Heart left ventricle (tissue), 16 donors: ENCODE measurements around the gene CNRIP1. TPM values are rescaled to one million over a fixed set of nuclear protein-coding genes. Genes with fewer than 3 reads are reported as not detected.

Experiments
- ATAC-seq, 4 donors: fragments of 200-7000 bp; cut with Tn5 transposase; one replicate each; pipeline ENCODE4 v1.9.1; 2020 to 2022; ENCODE audit warnings: moderate library complexity in 4 of 4, mild to moderate bottlenecking in 3 of 4, moderate number of reproducible peaks in 1 of 4
- DNase-seq, 5 donors: peaks; one replicate each; pipeline ENCODE4 v3.0.0-alpha.2; 2020
- H3K27ac ChIP-seq, 12 donors: fragments of 200-600 bp; sonication (generic) in 4 of 12; one replicate each; pipeline versions ENCODE4 v1.5.0 to v1.8.0; 2016 to 2022; ENCODE audit warnings: mild to moderate bottlenecking in 2 of 12
- H3K27me3 ChIP-seq, 9 donors: fragments of 200-600 bp; sonication (generic) in 2 of 9; one replicate each; pipeline versions ENCODE4 v1.5.1 to v1.8.0; 2016 to 2022; ENCODE audit warnings: mild to moderate bottlenecking in 3 of 9
- H3K36me3 ChIP-seq, 9 donors: fragments of 200-600 bp; sonication (generic) in 2 of 9; one replicate each; pipeline versions ENCODE4 v1.5.0 to v1.8.0; 2018 to 2022; ENCODE audit warnings: mild to moderate bottlenecking in 2 of 9
- H3K4me1 ChIP-seq, 12 donors: fragments of 200-600 bp; sonication (generic) in 4 of 12; one replicate each; pipeline versions ENCODE4 v1.5.0 to v1.8.0; 2016 to 2022; ENCODE audit warnings: mild to moderate bottlenecking in 3 of 12
- H3K4me3 ChIP-seq, 12 donors: fragments of 200-600 bp; sonication (generic) in 4 of 12; one replicate each; pipeline versions ENCODE4 v1.5.0 to v1.8.0; 2017 to 2022; ENCODE audit warnings: mild to moderate bottlenecking in 9 of 12, moderate library complexity in 4 of 12
- H3K9me3 ChIP-seq, 12 donors: fragments of 200-600 bp; sonication (generic) in 4 of 12; one replicate each; pipeline versions ENCODE4 v1.5.0 to v1.8.0; 2016 to 2022; ENCODE audit warnings: mild to moderate bottlenecking in 1 of 12
- CTCF ChIP-seq, 12 donors: fragments of 200-600 bp; sonication (generic) in 4 of 12; IDR thresholded peaks; one replicate each; pipeline versions ENCODE4 v1.5.0 to v1.8.0; 2018 to 2022; ENCODE audit warnings: antibody characterized with exemption in 12 of 12, mild to moderate bottlenecking in 5 of 12
- POLR2A ChIP-seq, 2 donors: fragments of 450-650 bp; IDR thresholded peaks; one replicate each; pipeline ENCODE4 v1.6.1; 2017; ENCODE audit warnings: antibody characterized with exemption in 2 of 2, mild to moderate bottlenecking in 2 of 2, moderate library complexity in 2 of 2
- WGBS, 4 donors: extraction: QIAGEN DNeasy Blood & Tissue Kit in 2 of 4; methylation state at CpG; one replicate each; pipeline versions ENCODE4 v1.1.5 to v1.1.7; 2013 to 2018; 5-methylcytosine and 5-hydroxymethylcytosine counted together
- intact Hi-C, 10 donors: fragments of 100-400 bp; cut with DNase I; formaldehyde crosslinking; loops; one replicate each; pipeline versions ENCODE4 v1.11.1 to v1.14.2; 2022
- polyA plus RNA-seq, 2 donors: library from polyadenylated mRNA; stranded (reverse); fragments of 200-250 nt; gene quantifications; one replicate each; pipeline ENCODE4 v1.2.3, GENCODE V29; 2013
- total RNA-seq, 9 donors: library from RNA; depleted of rRNA in 2 of 9; stranded (reverse); fragments of >200 nt in 2 of 9; fragmentation: NEBNext Ultra II Directional in 3 of 9; extraction: Animal tissue kit (Norgen Biotek cat#: 25700) in 3 of 9; gene quantifications; one replicate each; pipeline versions ENCODE4 v1.1.0 to v1.2.4, GENCODE V29; 2016 to 2023
- donor health status: ischemic (EF 13 %, LVEDD 7.1; RV severe dilation, severe dysfunction).
- donor health status: healthy with polysubstance abuse.
- donor health status: DM: no; HTN: yes; CAD: no.
- donor health status: DM: no; HTN: no; CAD: no.
- donor health status: ischemic (EF 25% LVEDD 6.9; RV normal size, moderate dysfunction).
- donor health status: ischemic (EF 25% LVEDD 5.7; RV mildly dilated, moderate dysfunction).
- donor health status: healthy.
- donor health status: DM: yes; HTN: yes; CAD: no.
- donor health status: ischemic (EF 35%, LVEDD 5.7; RV mildly dilated, moderate dysfunction).
- donor health status: nonischemic (EF 11% LVEDD 7.7; RV severe dilation, severe dysfunction).
- donor health status: DM: yes; HTN: yes; CAD: no.
- donor health status: PGD.
- donor health status: ischemic (EF 29% LVEDD 5.4; RV normal size, mild dysfunction).
- donor health status: nonischemic (EF 23%, LVEDD 6.1; RV moderate dilation, normal function).

Gene CNRIP1
- total and polyA plus RNA-seq, 11 donors = 5.8 to 17.3 (median 7.7) TPM

DNA sequence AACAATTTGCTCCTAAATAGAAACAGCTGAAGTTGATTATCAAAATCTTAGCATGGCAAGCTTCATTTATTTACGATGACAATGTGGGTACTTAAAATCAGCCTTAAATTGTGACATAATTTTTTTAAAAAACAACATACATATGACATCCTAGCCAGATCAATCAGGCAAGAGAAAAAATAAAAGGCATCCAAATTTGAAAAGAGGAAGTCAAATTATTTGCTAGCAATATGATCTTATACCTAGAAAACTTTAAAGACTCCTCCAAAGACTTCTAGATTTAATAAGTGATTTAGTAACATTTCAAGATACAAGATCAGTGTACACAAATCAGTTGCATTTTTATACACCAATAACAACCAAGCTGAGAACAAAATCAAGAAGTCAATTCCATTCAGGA lies 53.1 kb downstream of the CNRIP1 start:
- Histone ChIP-seq H3K4me1 (peaks cover 0 to 1% (median 0%) of the 10 kb centered on the region in 12 donors), H3K27ac (no peak overlapping the region), H3K9me3 (no peaks in the 10 kb centered on the region), H3K4me3 (no peak overlapping the region), H3K36me3 (no peaks in the 10 kb centered on the region), H3K27me3 (no peaks in the 10 kb centered on the region)
- intact Hi-C loops = no loop called here
- TF ChIP-seq POLR2A (IDR thresholded peaks at IDR 0.05) (no peak), CTCF (IDR thresholded peaks at IDR 0.05) (no peak)
- ATAC-seq (no peak), DNase-seq (no peak)
- 89 to 100% (median 97%) methylated on average over 1 of the region's 1 CpG for WGBS, 4 donors

- Histone ChIP-seq H3K27me3 (no peaks in the 10 kb centered on the region), H3K36me3 (no peaks in the 10 kb centered on the region), H3K4me3 (no peak overlapping the region), H3K4me1 (no peaks in the 10 kb centered on the region), H3K27ac (no peak overlapping the region), H3K9me3 (no peaks in the 10 kb centered on the region)
- no peak for ATAC-seq
- no peak for DNase-seq
- TF ChIP-seq POLR2A (IDR thresholded peaks at IDR 0.05) = no peak
- no peak for TF ChIP-seq CTCF (IDR thresholded peaks at IDR 0.05)
- 88 to 94% (median 92%) methylated on average over 2 of the region's 2 CpGs for WGBS, 4 donors
- intact Hi-C loops = no loop called here
Observed at GRCh38 chr2:68263632-68264031, 56.1 kb downstream of the CNRIP1 start.

DNA sequence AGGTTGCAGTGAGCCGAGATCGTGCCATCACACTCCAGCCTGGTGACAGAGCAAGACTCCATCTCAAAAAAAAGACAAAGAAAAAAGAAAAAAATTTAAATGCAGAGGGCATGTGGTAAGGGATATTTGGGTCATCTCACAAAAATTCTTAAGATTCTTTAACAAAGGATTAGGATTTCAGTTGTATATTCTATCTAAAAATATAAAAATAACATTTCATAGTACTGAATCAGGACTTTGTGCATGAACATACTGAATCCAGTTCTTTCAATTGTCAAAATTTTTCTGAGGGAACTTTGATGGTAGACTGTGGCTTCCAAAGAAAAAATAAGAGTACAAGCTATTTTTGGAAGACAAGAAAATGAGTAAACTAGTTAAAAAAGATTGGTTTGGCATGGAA lies 60.9 kb downstream of the CNRIP1 start:
- WGBS, 4 donors = 94 to 98% (median 96%) methylated on average over 2 of the region's 2 CpGs
- Histone ChIP-seq H3K4me1 (peaks cover 0 to 28% (median 5%) of the 10 kb centered on the region in 12 donors), H3K27ac (no peak overlapping the region), H3K9me3 (no peaks in the 10 kb centered on the region), H3K36me3 (no peaks in the 10 kb centered on the region), H3K27me3 (no peaks in the 10 kb centered on the region), H3K4me3 (no peak overlapping the region)
- no peak for TF ChIP-seq POLR2A (IDR thresholded peaks at IDR 0.05)
- TF ChIP-seq CTCF (IDR thresholded peaks at IDR 0.05) = no peak
- intact Hi-C loops = loop anchor here in 3 of 10 donors (10.0 kb wide), 2 partner anchors 104 to 134 kb away; partner anchors contain the start of gene PNO1 (in 1 of the 3)
- ATAC-seq = no peak
- no peak for DNase-seq

GRCh38 chr2:68256093-68256450 lies 63.7 kb downstream of the CNRIP1 start:
- no peak for ATAC-seq
- H3K27ac ChIP-seq = peak overlapping the region in 1 of 12 donors; percentile 34

More at GRCh38 chr2:68256093-68256450, 63.7 kb downstream of the CNRIP1 start:
- intact Hi-C loops = loop anchor here in 3 of 10 donors (10.0 kb wide), 2 partner anchors 101 to 131 kb away; partner anchors contain the start of gene PNO1 (in 1 of the 3)
- WGBS, 4 donors = 76 to 92% (median 79%) methylated on average over 1 of the region's 1 CpG
- H3K9me3 ChIP-seq = no peaks in the 10 kb centered on the region
- no peaks in the 10 kb centered on the region for H3K27me3 ChIP-seq
- H3K4me3 ChIP-seq = no peak overlapping the region
- TF ChIP-seq CTCF (IDR thresholded peaks at IDR 0.05) (no peak), POLR2A (IDR thresholded peaks at IDR 0.05) (no peak)
- peaks cover 0 to 31% (median 10%) of the 10 kb centered on the region in 12 donors for H3K4me1 ChIP-seq
- H3K36me3 ChIP-seq = no peaks in the 10 kb centered on the region
- no peak for DNase-seq
